CD4-positive, alpha-beta memory T cell (primary cell): ENCODE data around the gene UAP1L1. TPM values are rescaled to one million over a fixed set of nuclear protein-coding genes. Genes with fewer than 3 reads are reported as not detected.

Experiments used
- CTCF ChIA-PET: fragments of 350-600 bp; sonication (Branson Sonifier 250); formaldehyde crosslinking; loops from one replicate; lab custom pipeline; 2021; ENCODE audit warnings: inconsistent platforms; ENCODE audit not compliant: partially characterized antibody; lab: Charles Lee
- POLR2A ChIA-PET: fragments of 350-600 bp; sonication (Branson Sonifier 250); formaldehyde crosslinking; loops from one replicate; lab custom pipeline; 2021; ENCODE audit not compliant: partially characterized antibody; lab: Charles Lee
- DNase-seq, 5 donors: peaks; one replicate each; pipeline versions ENCODE4 v3.0.0 to v3.0.0-alpha.2; 2020 to 2022; ENCODE audit warnings: mixed read lengths in 1 of 5
- H3K27ac ChIP-seq: one replicate; pipeline ENCODE4 v1.7.0; 2013; ENCODE audit warnings: low read depth, low read length
- H3K27me3 ChIP-seq: 2 replicates; pipeline ENCODE4 v1.7.0; 2013; ENCODE audit warnings: mild to moderate bottlenecking, low read length, moderate library complexity; ENCODE audit not compliant: insufficient read depth
- H3K36me3 ChIP-seq: 2 replicates; pipeline ENCODE4 v1.7.0; 2013; ENCODE audit warnings: mild to moderate bottlenecking, low read length, moderate library complexity; ENCODE audit not compliant: insufficient read depth
- H3K4me1 ChIP-seq: 2 replicates; pipeline ENCODE4 v1.7.0; 2013; ENCODE audit warnings: mild to moderate bottlenecking, low read length, moderate library complexity; ENCODE audit not compliant: insufficient read depth
- H3K4me3 ChIP-seq, 2 donors: one replicate each; pipeline ENCODE4 v1.7.0; 2013; ENCODE audit warnings: low read length in 2 of 2, mild to moderate bottlenecking in 1 of 2
- H3K9me3 ChIP-seq, 2 donors: one replicate each; pipeline ENCODE4 v1.7.0; 2013; ENCODE audit warnings: low read length in 2 of 2, control low read depth in 1 of 2; ENCODE audit not compliant: control insufficient read depth in 1 of 2
- H3K27ac Mint-ChIP-seq, 7 donors: one replicate each; pipeline ENCODE4 v1.8.0; 2020 to 2021; ENCODE audit warnings: mixed read lengths in 7 of 7, mild to moderate bottlenecking in 6 of 7, inconsistent platforms in 3 of 7, moderate library complexity in 3 of 7
- H3K27me3 Mint-ChIP-seq, 2 donors: one replicate each; pipeline ENCODE4 v1.8.0; 2020 to 2021; ENCODE audit warnings: mixed read lengths in 2 of 2
- H3K36me3 Mint-ChIP-seq, 2 donors: one replicate each; pipeline ENCODE4 v1.8.0; 2020 to 2021; ENCODE audit warnings: mixed read lengths in 2 of 2, inconsistent platforms in 1 of 2, mild to moderate bottlenecking in 1 of 2
- H3K4me1 Mint-ChIP-seq, 4 donors: one replicate each; pipeline ENCODE4 v1.8.0; 2020 to 2021; ENCODE audit warnings: mixed read lengths in 4 of 4, mild to moderate bottlenecking in 1 of 4
- H3K4me3 Mint-ChIP-seq, 8 donors: one replicate each; pipeline ENCODE4 v1.8.0; 2020 to 2021; ENCODE audit warnings: mixed read lengths in 8 of 8, mild to moderate bottlenecking in 7 of 8, moderate library complexity in 6 of 8, inconsistent platforms in 3 of 8
- H3K9me3 Mint-ChIP-seq, 8 donors: one replicate each; pipeline ENCODE4 v1.8.0; 2020 to 2021; ENCODE audit warnings: mixed read lengths in 8 of 8, mild to moderate bottlenecking in 5 of 8, inconsistent platforms in 3 of 8, moderate library complexity in 1 of 8
- intact Hi-C: fragments of 100-400 bp; cut with micrococcal nuclease; formaldehyde crosslinking; loops from one replicate; pipeline ENCODE4 v1.15.1; 2023
- polyA plus RNA-seq, 2 donors: library from polyadenylated mRNA; unstranded; fragments of 300-500 nt; fragmentation: Illumina TruSeq; gene quantifications; one replicate each; pipeline ENCODE4 v1.2.3, GENCODE V29; 2021
- total RNA-seq, 2 experiments: library from RNA; stranded (reverse); gene quantifications; one replicate each; pipeline ENCODE4 v1.2.3, GENCODE V29; 2021

The UAP1L1 gene
- total RNA-seq, result 10 to 100 TPM; 10.6 to 12.5 TPM
- 1 to 10 TPM in 1 of 2 donors, under 1 TPM in 1; 0.81 to 2.9 TPM for polyA plus RNA-seq

GRCh38 chr9:137077010-137077747 lies at the start of gene UAP1L1:
Gene UAP1L1 (plus strand): TSS chr9:137077517. CDS start chr9:137077533, 16 bp downstream.
- peak; percentile 32 to 63 (median 36) for DNase-seq
- Histone ChIP-seq H3K27me3 (no peaks in the 10 kb centered on the region), H3K4me3 (peak within 1 kb of the TSS in 1 of 2 donors; percentile 45), H3K9me3 (no peaks in the 10 kb centered on the region), H3K27ac (peak within 1 kb of the TSS; percentile 38), H3K4me1 (peaks cover 8% of the 10 kb centered on the region), H3K36me3 (no peaks in the 10 kb centered on the region)
- Mint-ChIP-seq H3K27ac (peak within 1 kb of the TSS in 3 of 7 donors; percentile 24 to 63 (median 29)), H3K36me3 (peaks cover 0 to 3% of the 10 kb centered on the region in 2 donors), H3K27me3 (no peaks in the 10 kb centered on the region), H3K9me3 (no peaks in the 10 kb centered on the region), H3K4me1 (peaks cover 0 to 3% (median 1%) of the 10 kb centered on the region in 4 donors), H3K4me3 (peak within 1 kb of the TSS; percentile 39 to 82 (median 72))
- ChIA-PET POLR2A (interaction anchor here (0.9 to 2.6 kb wide), 9 partner anchors 9 to 349 kb away, joined by 3 to 30 read pairs (median 4); partner anchors contain the start of genes ENTPD2, MAN1B1, NPDC1 and TRAF2), CTCF (interaction anchor here (1.5 to 2.6 kb wide), 5 partner anchors 9 to 30 kb away, joined by 4 to 16 read pairs (median 9); partner anchors contain the start of genes MAN1B1 and NPDC1)
- intact Hi-C loops, result no loop called here

GRCh38 chr9:137028263-137029057 lies 48.9 kb upstream of the UAP1L1 start:
- CTCF ChIA-PET, result interaction anchor here (0.7 to 4.4 kb wide), 37 partner anchors 8 to 262 kb away, joined by 3 to 51 read pairs (median 8); partner anchors contain the start of genes AJM1, C8G, CLIC3 and LCNL1
- Histone ChIP-seq H3K4me1 (peaks cover 73% of the 10 kb centered on the region), H3K27ac (peak overlapping the region; percentile 68), H3K4me3 (peak overlapping the region; percentile 65 to 75), H3K27me3 (no peaks in the 10 kb centered on the region), H3K36me3 (no peaks in the 10 kb centered on the region), H3K9me3 (no peaks in the 10 kb centered on the region)
- Mint-ChIP-seq H3K36me3 (peaks cover 0 to 6% of the 10 kb centered on the region in 2 donors), H3K27me3 (no peaks in the 10 kb centered on the region), H3K4me1 (peaks cover 18 to 55% (median 37%) of the 10 kb centered on the region in 4 donors), H3K4me3 (peak overlapping the region; percentile 87 to 96 (median 90)), H3K9me3 (no peaks in the 10 kb centered on the region), H3K27ac (peak overlapping the region; percentile 64 to 92 (median 79))
- intact Hi-C loops, result loop anchor here (1.0 to 10.0 kb wide), 5 partner anchors 36 to 84 kb away; partner anchors contain the start of genes FBXW5, PAXX and PTGDS
- POLR2A ChIA-PET, result interaction anchor here (0.6 to 8.2 kb wide), 20 partner anchors 17 to 302 kb away, joined by 3 to 52 read pairs (median 5); partner anchors contain the start of genes AJM1, C8G, CLIC3 and FBXW5
- peak; percentile 64 to 76 (median 70) for DNase-seq

- intact Hi-C loops, result loop anchor here (1.0 to 10.0 kb wide), 3 partner anchors 36 to 85 kb away; partner anchors contain the start of genes FBXW5, PAXX and PTGDS
- Mint-ChIP-seq H3K4me1 (peaks cover 20 to 58% (median 39%) of the 10 kb centered on the region in 4 donors), H3K27ac (peak overlapping the region; percentile 70 to 92 (median 85)), H3K4me3 (peak overlapping the region; percentile 87 to 96 (median 90)), H3K36me3 (peaks cover 0 to 6% of the 10 kb centered on the region in 2 donors), H3K27me3 (no peaks in the 10 kb centered on the region), H3K9me3 (no peaks in the 10 kb centered on the region)
- H3K9me3 ChIP-seq, result no peaks in the 10 kb centered on the region
- peak overlapping the region; percentile 68 for H3K27ac ChIP-seq
- no peaks in the 10 kb centered on the region for H3K36me3 ChIP-seq
- H3K4me3 ChIP-seq, result peak overlapping the region; percentile 65 to 75
- peaks cover 80% of the 10 kb centered on the region for H3K4me1 ChIP-seq
- peak; percentile 58 to 74 (median 64) for DNase-seq
- ChIA-PET CTCF (interaction anchor here (0.6 to 4.4 kb wide), 49 partner anchors 9 to 263 kb away, joined by 3 to 51 read pairs (median 5); partner anchors contain the start of genes AJM1, C8G, CLIC3 and LCNL1), POLR2A (interaction anchor here (0.6 to 8.2 kb wide), 21 partner anchors 16 to 302 kb away, joined by 3 to 52 read pairs (median 5); partner anchors contain the start of genes AJM1, C8G, CLIC3 and FBXW5)
- H3K27me3 ChIP-seq, result no peaks in the 10 kb centered on the region
These were observed 48.0 kb upstream of the UAP1L1 start for GRCh38 chr9:137029058-137029936.

- no peaks in the 10 kb centered on the region for H3K27me3 Mint-ChIP-seq
- Histone ChIP-seq H3K27ac (peak overlapping the region; percentile 68), H3K36me3 (no peaks in the 10 kb centered on the region), H3K9me3 (no peaks in the 10 kb centered on the region), H3K4me1 (peaks cover 86% of the 10 kb centered on the region), H3K4me3 (peak overlapping the region; percentile 65 to 75), H3K27me3 (no peaks in the 10 kb centered on the region)
- H3K27ac Mint-ChIP-seq, result peak overlapping the region in 6 of 7 donors; percentile 76 to 92 (median 90)
- DNase-seq, result no peak
- POLR2A ChIA-PET, result interaction anchor here (0.6 to 8.2 kb wide), 19 partner anchors 24 to 303 kb away, joined by 3 to 52 read pairs (median 5); partner anchors contain the start of genes C8G, CLIC3, FBXW5 and MAN1B1
- peaks cover 25 to 65% (median 43%) of the 10 kb centered on the region in 4 donors for H3K4me1 Mint-ChIP-seq
- no peaks in the 10 kb centered on the region for H3K9me3 Mint-ChIP-seq
- H3K4me3 Mint-ChIP-seq, result peak overlapping the region; percentile 87 to 96 (median 91)
- H3K36me3 Mint-ChIP-seq, result peaks cover 0 to 6% of the 10 kb centered on the region in 2 donors
- intact Hi-C loops, result no loop called here
- CTCF ChIA-PET, result interaction anchor here (0.6 to 4.4 kb wide), 45 partner anchors 8 to 252 kb away, joined by 3 to 51 read pairs (median 6); partner anchors contain the start of genes AJM1, C8G, CLIC3 and MAN1B1
These were observed 47.3 kb upstream of the UAP1L1 start for GRCh38 chr9:137030006-137030405.

GRCh38 chr9:137030538-137031527 lies 46.5 kb upstream of the UAP1L1 start:
- intact Hi-C loops, result no loop called here

More at GRCh38 chr9:137030538-137031527, 46.5 kb upstream of the UAP1L1 start:
- peak overlapping the region; percentile 87 to 96 (median 91) for H3K4me3 Mint-ChIP-seq
- no peaks in the 10 kb centered on the region for H3K36me3 ChIP-seq
- H3K36me3 Mint-ChIP-seq, result peaks cover 0 to 6% of the 10 kb centered on the region in 2 donors
- H3K4me3 ChIP-seq, result peak overlapping the region; percentile 65 to 75
- peak in 3 of 5 donors; percentile 32 to 45 (median 38) for DNase-seq
- no peaks in the 10 kb centered on the region for H3K9me3 Mint-ChIP-seq
- CTCF ChIA-PET, result interaction anchor here (0.5 to 4.4 kb wide), 23 partner anchors 9 to 253 kb away, joined by 3 to 51 read pairs (median 6); partner anchors contain the start of genes AJM1, MAN1B1, NPDC1 and PAXX
- peak overlapping the region; percentile 74 to 92 (median 91) for H3K27ac Mint-ChIP-seq
- POLR2A ChIA-PET, result interaction anchor here (1.1 to 8.2 kb wide), 11 partner anchors 30 to 240 kb away, joined by 3 to 52 read pairs (median 4); partner anchors contain the start of genes CLIC3, EDF1, MAN1B1 and PAXX
- H3K9me3 ChIP-seq, result no peaks in the 10 kb centered on the region
- no peaks in the 10 kb centered on the region for H3K27me3 ChIP-seq
- peaks cover 85% of the 10 kb centered on the region for H3K4me1 ChIP-seq
- H3K4me1 Mint-ChIP-seq, result peaks cover 27 to 70% (median 47%) of the 10 kb centered on the region in 4 donors
- no peaks in the 10 kb centered on the region for H3K27me3 Mint-ChIP-seq
- H3K27ac ChIP-seq, result peak overlapping the region; percentile 53
